ENCODE data around the gene ENTPD5.

- TF ChIP-seq CTCF (IDR thresholded peaks at IDR 0.05; ENCODE audit: poor library complexity, severe bottlenecking) (no peak), TAF1 (IDR thresholded peaks at IDR 0.05; ENCODE audit: low read depth) (no peak), SMC3 (conservative IDR thresholded peaks at IDR 0.05; ENCODE audit: poor library complexity) (no peak), EZH2 (IDR thresholded peaks at IDR 0.05; ENCODE audit: borderline replicate concordance, insufficient read depth, low read length, poor library complexity, severe bottlenecking) (no peak), EP300 (conservative IDR thresholded peaks at IDR 0.05; ENCODE audit: poor library complexity, severe bottlenecking) (no peak), REST (IDR thresholded peaks at IDR 0.05; ENCODE audit: borderline replicate concordance) (no peak), MXI1 (conservative IDR thresholded peaks at IDR 0.05; ENCODE audit: poor library complexity, severe bottlenecking) (no peak), RAD21 (conservative IDR thresholded peaks at IDR 0.05) (no peak), POLR2AphosphoS5 (IDR thresholded peaks at IDR 0.05) (no peak)
These were observed 63.4 kb downstream of the ENTPD5 start for GRCh38 chr14:73955674-73956073.
